IPS-11a (cell line): Measurements from ENCODE around the gene TBL1XR1.
A peak's percentile ranks its signal among the peaks of the same experiment; 100 is the strongest.
"Not testable (repeated sequence)": the region's sequence is repeated elsewhere in the genome, so short reads cannot be mapped to it uniquely, and the experiment has no call there.

Experiments used
- H3K4me3 ChIP-seq: one replicate; pipeline ENCODE4 v1.5.1; 2013; ENCODE audit warnings: low read depth, low read length, control low read depth

The TBL1XR1 gene

GRCh38 chr3:177208781-177209180, 11.5 kb upstream of the TBL1XR1 start:
- H3K4me3 ChIP-seq: no peak overlapping the region

GRCh38 chr3:177208223-177208622, 10.9 kb upstream of the TBL1XR1 start:
- H3K4me3 ChIP-seq: no peak overlapping the region

- no peak overlapping the region for H3K4me3 ChIP-seq
Measured at GRCh38 chr3:177206936-177207335, 9.7 kb upstream of the TBL1XR1 start.

- H3K4me3 ChIP-seq: no peak overlapping the region
Measured at GRCh38 chr3:177203689-177204395, 6.6 kb upstream of the TBL1XR1 start.

- not testable (repeated sequence) for H3K4me3 ChIP-seq
Measured at GRCh38 chr3:177203016-177203415, 5.7 kb upstream of the TBL1XR1 start.

- H3K4me3 ChIP-seq: no peak overlapping the region
Measured at GRCh38 chr3:177201700-177202397, 4.6 kb upstream of the TBL1XR1 start.

GRCh38 chr3:177199206-177199760, 2.0 kb upstream of the TBL1XR1 start:
- H3K4me3 ChIP-seq: no peak overlapping the region

GRCh38 chr3:177197727-177198460, 612 bp upstream of the TBL1XR1 start:
- H3K4me3 ChIP-seq: peak overlapping the region; percentile 48

GRCh38 chr3:177196456-177197040, 734 bp downstream of the TBL1XR1 start:
- peak overlapping the region; percentile 91 for H3K4me3 ChIP-seq

- H3K4me3 ChIP-seq: peak overlapping the region; percentile 91
Measured at GRCh38 chr3:177196008-177196455, 1.2 kb downstream of the TBL1XR1 start.

GRCh38 chr3:177195242-177195991, 1.9 kb downstream of the TBL1XR1 start:
- peak overlapping the region; percentile 91 for H3K4me3 ChIP-seq

GRCh38 chr3:177194299-177194698, 3.0 kb downstream of the TBL1XR1 start:
- peak overlapping the region; percentile 91 for H3K4me3 ChIP-seq

GRCh38 chr3:177193688-177194268, 3.5 kb downstream of the TBL1XR1 start:
- H3K4me3 ChIP-seq: no peak overlapping the region

GRCh38 chr3:177193275-177193674, 4.0 kb downstream of the TBL1XR1 start:
- not testable (repeated sequence) for H3K4me3 ChIP-seq

GRCh38 chr3:177190756-177191681, 6.3 kb downstream of the TBL1XR1 start:
- no peak overlapping the region for H3K4me3 ChIP-seq

GRCh38 chr3:177190184-177190583, 7.1 kb downstream of the TBL1XR1 start:
- H3K4me3 ChIP-seq: not testable (repeated sequence)

- H3K4me3 ChIP-seq: not testable (repeated sequence)
Measured at GRCh38 chr3:177188325-177188724, 9.0 kb downstream of the TBL1XR1 start.

- no peak overlapping the region for H3K4me3 ChIP-seq
Measured at GRCh38 chr3:177186306-177186705, 11.0 kb downstream of the TBL1XR1 start.

GRCh38 chr3:177185035-177185574, 12.2 kb downstream of the TBL1XR1 start:
- no peak overlapping the region for H3K4me3 ChIP-seq
